Fibroblast of mammary gland (primary cell): ENCODE data around the gene AIP.

Source experiments
- DNase-seq: peaks from one replicate; pipeline ENCODE4 v3.0.0-alpha.2; 2010; ENCODE audit warnings: low read depth
- H3K4me3 ChIP-seq: 2 replicates; pipeline ENCODE4 v1.5.1; 2011; ENCODE audit warnings: low read depth, mild to moderate bottlenecking, low read length, moderate library complexity; ENCODE audit not compliant: control insufficient read depth
- TF ChIP-seq, protein P1 (sequence below): conservative IDR thresholded peaks from 2 replicates; pipeline ENCODE4 v1.5.1; 2011; ENCODE audit warnings: low read depth, low read length, inconsistent platforms; ENCODE audit not compliant: control insufficient read depth, insufficient read depth

Gene AIP

DNA sequence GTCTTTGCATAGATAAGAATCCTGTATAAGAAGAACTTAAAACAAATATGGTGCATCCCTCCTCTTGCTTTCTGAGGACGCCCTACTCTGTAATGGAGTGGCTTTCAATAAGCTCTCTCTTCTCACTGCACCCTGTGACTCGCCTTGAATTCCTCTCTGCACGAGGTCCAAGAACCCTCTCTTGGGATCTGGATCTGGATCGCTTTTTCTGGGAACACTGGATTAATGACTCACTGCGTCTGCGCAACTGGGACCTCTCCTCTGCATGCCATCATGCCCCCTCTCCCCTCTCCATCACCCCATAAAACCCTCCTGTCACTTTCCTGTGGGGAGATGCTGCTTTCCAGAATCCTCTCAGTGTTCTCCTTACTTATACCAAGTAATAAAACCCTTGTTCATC lies 55.5 kb downstream of the AIP start:
- TF ChIP-seq, protein P1, sequence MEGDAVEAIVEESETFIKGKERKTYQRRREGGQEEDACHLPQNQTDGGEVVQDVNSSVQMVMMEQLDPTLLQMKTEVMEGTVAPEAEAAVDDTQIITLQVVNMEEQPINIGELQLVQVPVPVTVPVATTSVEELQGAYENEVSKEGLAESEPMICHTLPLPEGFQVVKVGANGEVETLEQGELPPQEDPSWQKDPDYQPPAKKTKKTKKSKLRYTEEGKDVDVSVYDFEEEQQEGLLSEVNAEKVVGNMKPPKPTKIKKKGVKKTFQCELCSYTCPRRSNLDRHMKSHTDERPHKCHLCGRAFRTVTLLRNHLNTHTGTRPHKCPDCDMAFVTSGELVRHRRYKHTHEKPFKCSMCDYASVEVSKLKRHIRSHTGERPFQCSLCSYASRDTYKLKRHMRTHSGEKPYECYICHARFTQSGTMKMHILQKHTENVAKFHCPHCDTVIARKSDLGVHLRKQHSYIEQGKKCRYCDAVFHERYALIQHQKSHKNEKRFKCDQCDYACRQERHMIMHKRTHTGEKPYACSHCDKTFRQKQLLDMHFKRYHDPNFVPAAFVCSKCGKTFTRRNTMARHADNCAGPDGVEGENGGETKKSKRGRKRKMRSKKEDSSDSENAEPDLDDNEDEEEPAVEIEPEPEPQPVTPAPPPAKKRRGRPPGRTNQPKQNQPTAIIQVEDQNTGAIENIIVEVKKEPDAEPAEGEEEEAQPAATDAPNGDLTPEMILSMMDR, result no peak
- no peak overlapping the region for H3K4me3 ChIP-seq
- peak; percentile 64 for DNase-seq

DNA sequence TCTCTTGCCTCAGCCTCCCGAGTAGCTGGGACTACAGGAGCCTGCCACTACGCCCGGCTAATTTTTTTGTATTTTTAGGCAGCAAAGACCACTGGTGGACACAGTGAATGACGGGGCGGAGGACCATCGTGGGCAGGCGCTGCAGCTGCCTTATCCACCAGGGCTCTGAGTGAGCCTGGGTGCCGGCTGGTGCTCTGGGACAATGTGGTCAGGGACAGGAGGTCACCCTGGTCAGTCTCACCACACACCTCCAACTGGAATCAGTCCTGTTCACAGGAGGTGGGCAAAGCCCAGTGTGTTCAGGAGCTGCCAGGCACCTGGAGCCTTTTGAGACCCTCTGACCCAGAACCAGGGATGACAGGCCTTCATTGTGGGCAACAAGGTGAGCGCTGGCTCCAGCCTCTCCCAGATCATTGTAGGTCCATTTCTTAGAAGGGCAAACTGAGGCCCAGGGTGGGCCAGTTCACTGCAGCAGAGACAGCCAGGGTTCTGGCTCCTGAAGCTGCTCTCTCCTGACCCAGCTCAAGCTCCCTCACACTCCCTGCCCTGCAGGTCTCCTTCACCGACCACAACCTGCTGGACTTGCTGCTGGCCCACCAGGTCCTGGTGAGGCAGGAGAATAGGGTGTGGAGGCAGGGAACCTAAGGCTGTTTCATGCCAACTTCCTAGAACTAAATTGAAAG lies 56.1 kb downstream of the AIP start:
- no peak overlapping the region for H3K4me3 ChIP-seq
- TF ChIP-seq, protein P1, result no peak
- DNase-seq, result no peak

DNA sequence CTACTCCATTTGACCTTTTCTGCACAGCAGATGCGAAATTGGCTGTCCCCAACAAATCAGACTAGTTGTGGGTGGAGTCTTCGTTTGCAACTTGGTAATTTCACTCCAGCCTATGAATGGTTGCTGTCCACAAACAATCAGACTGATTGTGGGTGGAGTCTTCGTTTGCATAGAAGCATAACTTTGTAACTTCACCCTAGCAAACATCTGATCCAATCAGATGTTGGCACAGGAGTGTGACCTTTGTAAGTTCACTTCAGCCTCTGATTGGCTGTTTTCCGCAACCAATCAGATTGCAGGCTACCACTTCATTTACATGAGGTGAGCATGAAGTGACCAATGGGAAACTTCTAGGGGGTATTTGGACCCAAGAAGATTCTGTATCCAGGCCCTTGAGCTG lies 56.7 kb downstream of the AIP start:
- H3K4me3 ChIP-seq, result no peak overlapping the region
- no peak for DNase-seq
- TF ChIP-seq, protein P1, result no peak
